HG03575 (cell line): Measurements from ENCODE around the gene DPF3.

ENCODE experiments used
- ATAC-seq: cut with Tn5 transposase; IDR thresholded peaks from one replicate; pipeline ENCODE4 v1.9.1; 2021; ENCODE audit not compliant: unreplicated experiment, insufficient number of reproducible peaks, low FRiP score; ENCODE audit errors: extremely low read depth

The DPF3 gene

DNA sequence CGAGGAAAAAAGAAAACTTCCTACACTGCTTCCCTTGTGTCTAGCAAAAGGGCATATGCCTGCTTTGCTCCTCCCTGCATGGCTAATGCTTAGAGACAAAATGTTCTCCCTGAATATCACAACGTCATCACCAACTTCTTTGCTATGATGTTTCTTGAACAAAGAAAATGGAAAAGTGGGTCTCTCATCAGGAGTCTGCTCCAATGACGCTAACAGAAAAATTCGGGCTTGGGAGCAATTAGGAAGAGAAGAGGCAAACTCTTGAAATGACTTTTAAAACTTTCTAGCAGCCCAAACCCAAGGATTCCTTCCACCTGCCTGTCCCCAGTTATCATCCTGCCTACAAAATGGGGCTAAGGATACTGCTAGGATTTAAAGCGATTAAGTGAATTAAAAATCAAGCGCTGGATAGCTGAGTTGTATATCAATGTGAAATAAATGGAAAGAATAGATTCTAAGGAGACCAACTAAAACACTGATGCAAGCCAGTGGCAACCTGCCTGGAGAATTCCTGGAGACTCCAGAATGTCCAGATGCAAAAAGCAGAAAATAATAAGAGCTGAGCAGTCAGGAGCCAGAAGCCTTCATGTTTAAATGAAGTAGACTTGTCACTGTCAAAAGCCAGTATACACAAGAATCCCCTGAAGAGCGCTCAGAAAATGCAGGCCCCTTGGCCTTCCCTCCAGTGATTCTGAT is 183.8 kb downstream of the DPF3 start:
- no peak for ATAC-seq

DNA sequence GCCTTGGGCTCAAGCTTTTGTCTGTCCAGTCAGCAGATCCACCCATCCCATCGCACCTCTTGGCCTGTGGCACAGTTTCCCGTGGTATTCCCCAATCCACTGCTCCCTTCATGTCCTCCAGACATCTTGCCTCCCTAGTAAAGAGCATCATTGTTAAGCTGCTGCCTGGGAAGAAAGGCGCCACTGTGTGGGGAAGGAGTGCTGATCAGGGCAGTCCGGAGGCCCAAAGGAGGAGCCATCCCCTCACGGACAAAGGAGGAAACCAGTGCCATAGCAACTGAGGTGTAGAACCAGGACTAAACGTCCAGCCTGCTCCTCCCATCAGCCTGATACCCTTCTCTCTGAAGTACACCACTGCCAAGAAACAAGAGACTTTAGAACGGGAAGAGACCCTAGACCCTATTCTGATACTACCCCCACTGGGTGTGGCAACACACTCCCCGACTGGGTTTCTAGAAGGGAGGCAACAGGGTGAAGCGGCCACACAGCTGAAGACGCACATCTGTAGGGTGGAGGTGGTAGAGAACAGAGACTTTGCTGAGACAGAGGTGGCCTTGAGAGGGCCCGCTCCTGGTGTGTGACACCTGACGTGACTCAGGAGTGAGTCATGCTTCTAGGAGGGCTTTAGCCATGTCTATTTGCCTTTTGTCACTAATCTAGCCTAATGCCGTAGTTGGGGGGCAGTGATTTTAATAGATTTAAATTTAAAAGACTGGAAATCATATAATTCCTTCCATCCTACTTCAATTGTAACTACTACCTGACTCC is 185.0 kb downstream of the DPF3 start:
- ATAC-seq: no peak

- no peak for ATAC-seq
Measured at GRCh38 chr14:72708222-72708621, 185.7 kb downstream of the DPF3 start.

DNA sequence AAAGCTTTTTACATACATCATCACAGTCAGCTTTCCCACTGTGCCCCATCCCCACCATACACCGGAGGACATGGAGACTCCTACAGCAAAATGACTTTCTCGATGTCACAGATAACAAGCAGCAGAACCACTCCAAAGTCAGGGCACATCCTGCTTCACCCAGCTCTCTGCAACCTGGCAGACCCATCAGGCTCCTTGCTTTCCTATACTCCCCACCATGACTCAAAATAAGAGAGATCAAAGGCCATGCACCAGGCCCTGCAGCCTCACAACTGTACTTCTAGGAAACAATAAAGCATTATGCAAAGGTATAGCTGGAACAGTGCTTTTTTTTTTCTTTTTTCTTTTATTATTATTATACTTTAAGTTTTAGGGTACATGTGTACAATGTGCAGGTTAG is 187.4 kb downstream of the DPF3 start:
- no peak for ATAC-seq

DNA sequence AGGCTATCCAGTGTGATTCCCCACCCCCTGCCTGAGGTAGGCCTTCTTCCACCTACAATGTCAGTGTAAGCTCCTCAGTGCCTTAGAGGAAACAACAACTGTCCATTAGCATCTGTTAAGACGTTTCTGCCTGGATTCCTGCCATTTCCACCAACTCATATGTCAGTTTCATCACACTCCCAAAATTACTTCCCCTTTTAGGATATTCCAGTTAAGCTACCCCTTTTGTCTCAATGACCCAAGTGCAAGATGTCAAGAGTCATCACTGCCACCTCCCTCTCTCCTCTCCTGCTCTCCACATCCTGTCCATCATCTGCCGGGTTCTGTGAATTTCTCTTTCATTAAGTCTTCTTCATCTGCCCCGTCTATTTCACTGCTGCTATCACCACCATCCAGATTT is 189.4 kb downstream of the DPF3 start:
- ATAC-seq: no peak

DNA sequence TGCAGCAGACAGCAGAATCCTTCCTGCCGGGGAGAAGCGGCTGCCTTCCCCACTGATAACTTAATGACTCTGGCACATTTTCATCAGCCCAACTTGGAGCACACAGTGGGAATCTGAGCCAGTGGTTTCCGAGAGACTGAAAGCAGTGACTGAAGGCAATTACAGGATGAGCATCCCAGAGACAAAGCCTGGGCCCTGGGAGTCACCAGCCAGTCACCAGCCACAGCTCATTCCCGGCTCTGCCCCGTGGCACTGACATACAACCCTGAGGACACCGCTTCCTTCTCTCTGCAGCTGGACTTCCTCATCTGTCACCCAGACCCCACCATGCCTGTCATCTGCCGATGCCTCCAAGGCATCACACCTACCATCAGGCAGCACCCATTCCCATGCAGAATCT is 192.3 kb downstream of the DPF3 start:
- no peak for ATAC-seq

GRCh38 chr14:72701237-72701565 is 192.7 kb downstream of the DPF3 start:
- no peak for ATAC-seq

DNA sequence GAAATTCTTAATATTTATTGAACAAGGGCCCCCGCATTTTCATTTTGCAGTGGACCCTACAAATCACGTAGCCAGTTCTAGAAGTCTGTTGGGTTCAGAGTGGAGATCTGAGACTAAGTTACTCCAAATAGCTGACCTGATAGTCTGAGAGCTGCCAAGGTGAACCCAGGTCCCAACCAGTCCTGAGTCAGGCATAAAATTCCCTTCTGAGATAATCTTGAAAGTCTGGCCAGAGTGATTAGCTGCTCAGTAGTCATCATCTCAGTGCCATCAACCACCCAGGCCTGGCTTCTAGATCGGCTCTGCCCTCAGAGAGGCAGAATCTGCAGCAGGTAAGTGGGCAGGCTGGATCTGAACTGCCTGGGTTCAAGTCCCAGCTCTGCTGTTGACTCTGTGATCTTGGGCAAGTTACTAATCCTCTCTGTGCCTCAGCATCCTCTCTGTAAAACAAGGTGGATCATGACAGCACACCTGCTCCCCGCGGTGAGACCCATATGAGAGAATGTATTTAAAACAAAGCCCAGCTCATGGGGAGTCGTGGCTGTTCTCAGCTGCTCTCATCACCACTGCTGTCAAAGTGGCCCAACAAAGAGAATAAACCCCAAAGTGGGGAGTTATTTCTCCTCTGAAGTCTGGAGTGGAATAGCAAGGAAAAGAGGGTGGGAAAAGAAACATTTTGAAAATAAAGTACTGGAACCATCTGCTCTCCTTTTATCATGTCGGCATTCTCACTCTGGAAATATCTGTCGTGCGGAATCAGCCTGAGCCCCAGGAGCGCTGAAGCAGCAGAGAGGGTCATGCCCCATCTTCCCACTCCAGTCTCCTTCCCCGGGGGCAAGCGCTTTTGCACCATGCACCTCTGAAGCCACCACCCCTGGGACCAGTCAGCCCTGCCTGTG is 193.3 kb downstream of the DPF3 start:
- no peak for ATAC-seq

- ATAC-seq: no peak
Measured at GRCh38 chr14:72699852-72700257, 194.0 kb downstream of the DPF3 start.

GRCh38 chr14:72699443-72699842 is 194.5 kb downstream of the DPF3 start:
- no peak for ATAC-seq

GRCh38 chr14:72692696-72693095 is 201.2 kb downstream of the DPF3 start:
- no peak for ATAC-seq

DNA sequence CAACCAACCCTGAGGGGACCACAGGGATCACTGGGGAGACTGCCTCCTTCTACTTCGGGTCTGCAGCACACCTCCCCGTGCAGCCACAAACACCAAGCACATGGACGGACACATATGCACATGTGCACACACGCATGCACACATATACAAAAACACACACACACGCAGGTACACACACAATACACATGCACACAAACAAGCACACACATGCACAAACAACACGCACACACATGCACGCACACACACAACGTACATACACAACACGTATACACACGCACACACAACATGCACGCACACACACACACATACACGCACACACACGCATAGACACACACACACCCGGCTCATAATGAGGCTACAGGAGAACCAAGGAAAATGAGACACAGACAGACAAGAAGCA is 203.6 kb downstream of the DPF3 start:
- ATAC-seq: no peak

GRCh38 chr14:72688990-72689671 is 204.8 kb downstream of the DPF3 start:
- ATAC-seq: no peak

- no peak for ATAC-seq
Measured at GRCh38 chr14:72686832-72687231, 207.1 kb downstream of the DPF3 start.

DNA sequence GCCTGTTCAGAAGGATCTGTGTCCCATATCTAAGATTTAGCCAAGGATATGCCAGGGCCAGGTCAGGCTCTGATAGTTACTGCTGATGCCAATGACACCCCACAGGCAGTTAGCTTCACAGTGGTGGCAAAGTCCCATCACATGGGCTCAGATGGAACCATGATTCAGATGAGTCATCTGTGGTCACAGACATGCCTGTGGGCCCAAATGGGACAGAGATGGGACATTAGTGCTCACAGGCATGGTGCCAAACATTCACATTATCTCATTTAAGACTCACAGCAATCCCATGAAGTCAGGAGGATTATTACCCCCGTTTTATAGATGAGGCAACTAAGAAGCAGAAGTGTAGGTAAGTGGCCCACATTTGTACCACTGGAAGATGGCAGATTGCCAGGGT is 207.8 kb downstream of the DPF3 start:
- ATAC-seq: no peak

DNA sequence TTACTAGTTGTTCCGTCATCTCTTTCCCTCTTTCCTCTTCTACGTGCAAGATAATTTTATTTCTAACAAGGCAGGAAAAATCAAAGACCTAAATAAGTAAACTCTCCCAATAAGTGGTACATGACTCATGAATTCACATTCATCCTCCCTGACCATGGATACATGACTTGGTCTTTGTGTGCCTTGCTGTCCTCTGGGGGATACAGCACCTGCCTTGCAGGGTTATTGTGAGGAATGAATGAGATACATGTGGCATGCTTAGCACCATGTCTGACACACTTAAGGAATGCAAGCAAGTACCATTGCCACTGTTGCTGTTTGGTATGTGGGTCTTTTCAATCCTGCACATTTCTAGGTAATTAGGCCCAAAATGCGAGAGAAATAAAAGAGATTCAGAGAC is 208.4 kb downstream of the DPF3 start:
- ATAC-seq: no peak

- no peak for ATAC-seq
Measured at GRCh38 chr14:72683787-72684186, 210.1 kb downstream of the DPF3 start.

- no peak for ATAC-seq
Measured at GRCh38 chr14:72682188-72682587, 211.7 kb downstream of the DPF3 start.

DNA sequence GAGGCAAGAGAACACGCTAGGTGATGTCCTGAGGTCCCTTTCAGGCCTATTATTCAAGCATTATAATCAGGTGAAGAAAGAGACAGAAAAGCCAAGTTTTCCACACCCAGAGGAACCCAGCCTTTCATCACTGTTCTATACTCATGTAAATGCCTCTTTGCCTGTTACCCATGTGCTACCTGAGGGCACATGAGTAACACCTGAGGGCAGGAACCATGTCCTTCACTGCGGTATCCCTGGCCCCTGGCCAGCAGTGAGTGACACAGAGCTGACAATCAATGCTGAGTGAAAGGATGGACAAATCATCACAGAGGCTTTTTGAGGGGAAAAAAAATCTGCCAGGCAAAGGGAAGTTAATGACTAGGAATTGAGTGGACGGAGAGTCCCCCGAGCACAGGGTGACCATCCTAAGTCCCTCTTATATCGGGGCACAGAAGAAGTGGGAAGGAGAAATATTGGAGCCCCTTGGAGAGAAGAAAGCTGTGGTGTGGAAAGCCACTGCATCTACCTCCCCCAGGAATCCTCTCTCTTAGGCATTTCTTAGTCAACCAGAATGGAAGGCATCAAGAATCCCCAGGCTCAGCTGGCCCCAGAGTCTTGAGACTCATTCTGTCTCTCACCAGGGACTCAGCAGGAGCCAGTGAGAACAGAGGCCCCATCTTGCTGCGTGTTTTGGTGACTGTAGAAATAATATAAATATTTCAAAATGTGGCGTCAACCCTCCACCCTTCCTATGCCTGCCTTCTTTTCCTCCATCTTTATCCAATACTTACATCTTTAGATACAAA is 212.9 kb downstream of the DPF3 start:
- no peak for ATAC-seq
